NCI-H1092 treated with DMSO at 0.1 percent for 48 hours (cell line): ENCODE data around the gene RNF220.

Experiments
- DNase-seq: peaks from one replicate; lab custom pipeline; 2025; lab: John Stamatoyannopoulos, UW

RNF220 gene

DNA sequence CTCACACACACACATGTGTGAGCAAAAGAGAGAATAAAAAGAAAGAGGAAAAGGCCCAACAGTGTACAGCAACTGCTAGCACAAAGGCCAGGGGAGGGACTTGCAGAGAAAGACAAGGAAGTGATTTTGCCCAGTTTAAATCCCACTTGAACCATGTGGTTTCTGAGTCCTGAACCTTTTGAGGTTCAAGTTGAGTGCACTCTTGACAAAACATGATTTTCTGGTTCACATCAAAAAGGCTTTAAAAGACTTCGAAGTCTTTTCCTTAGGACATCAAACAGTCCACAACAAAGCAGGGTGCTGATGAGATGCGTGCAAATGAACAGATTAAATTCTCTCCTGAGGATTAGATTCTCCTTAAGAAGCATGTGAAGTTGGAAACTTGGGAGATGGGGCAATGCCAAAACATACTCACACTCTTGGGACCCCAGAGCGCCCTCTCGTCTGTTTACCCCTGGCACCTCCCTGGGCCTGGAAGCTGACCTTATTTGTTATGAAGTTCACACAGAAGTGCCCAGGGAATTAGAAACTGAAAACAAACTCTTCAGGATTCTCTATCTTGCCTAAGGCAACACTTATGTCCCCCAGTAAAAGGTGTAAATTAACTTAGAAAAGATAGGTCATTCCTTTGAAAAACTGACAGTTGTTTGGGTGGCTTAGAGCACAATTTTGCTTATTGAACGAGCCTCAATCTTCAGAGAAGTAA lies 31.5 kb downstream of the RNF220 start:
- no peak for DNase-seq

DNA sequence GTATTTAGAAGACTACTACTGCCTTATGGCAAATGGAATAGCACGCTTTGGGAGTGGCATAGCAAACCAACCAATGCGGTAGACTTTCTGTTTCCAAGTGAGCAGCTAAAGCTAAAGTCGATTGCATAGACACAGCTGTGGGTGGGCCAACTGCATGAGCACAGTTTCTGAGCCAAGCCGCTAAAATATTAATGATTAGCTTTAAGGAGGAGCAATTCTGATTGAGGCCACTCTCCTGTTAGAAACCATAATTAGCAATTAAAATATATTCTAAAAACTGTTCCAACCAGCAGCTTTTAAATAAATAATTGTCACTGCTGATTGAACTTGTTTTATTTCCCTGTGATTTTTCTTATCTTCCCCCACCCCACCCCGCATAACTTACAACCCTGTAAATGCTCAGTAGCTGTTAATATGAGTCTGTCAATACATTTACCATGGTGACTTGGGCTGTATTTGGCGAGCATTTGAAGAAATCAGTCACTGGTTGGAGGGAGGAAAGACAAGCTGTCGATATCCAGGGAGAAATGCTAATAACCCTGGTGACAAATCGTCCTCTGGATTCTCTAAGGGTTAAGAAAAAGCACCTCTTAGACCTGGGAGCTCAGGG lies 32.2 kb downstream of the RNF220 start:
- DNase-seq = no peak

DNA sequence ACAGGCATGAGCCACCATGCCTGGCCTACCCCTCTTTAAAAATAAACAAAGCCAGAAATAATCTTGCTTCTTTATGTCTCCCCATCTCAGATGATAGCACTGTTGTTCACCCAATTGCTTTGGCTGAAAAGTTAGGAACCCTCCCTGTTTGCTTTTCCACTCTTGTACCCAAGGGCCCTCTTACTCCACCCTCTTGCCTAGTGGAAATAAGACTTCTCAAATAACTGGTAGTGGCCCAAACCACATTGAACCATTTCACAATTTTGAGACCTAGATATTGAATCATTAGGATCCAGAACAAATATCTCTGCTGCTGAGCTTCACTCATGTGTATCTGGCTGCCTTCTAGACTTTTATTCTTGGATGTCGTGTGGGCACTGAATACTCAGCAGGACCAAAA lies 37.7 kb downstream of the RNF220 start:
- DNase-seq = no peak

DNA sequence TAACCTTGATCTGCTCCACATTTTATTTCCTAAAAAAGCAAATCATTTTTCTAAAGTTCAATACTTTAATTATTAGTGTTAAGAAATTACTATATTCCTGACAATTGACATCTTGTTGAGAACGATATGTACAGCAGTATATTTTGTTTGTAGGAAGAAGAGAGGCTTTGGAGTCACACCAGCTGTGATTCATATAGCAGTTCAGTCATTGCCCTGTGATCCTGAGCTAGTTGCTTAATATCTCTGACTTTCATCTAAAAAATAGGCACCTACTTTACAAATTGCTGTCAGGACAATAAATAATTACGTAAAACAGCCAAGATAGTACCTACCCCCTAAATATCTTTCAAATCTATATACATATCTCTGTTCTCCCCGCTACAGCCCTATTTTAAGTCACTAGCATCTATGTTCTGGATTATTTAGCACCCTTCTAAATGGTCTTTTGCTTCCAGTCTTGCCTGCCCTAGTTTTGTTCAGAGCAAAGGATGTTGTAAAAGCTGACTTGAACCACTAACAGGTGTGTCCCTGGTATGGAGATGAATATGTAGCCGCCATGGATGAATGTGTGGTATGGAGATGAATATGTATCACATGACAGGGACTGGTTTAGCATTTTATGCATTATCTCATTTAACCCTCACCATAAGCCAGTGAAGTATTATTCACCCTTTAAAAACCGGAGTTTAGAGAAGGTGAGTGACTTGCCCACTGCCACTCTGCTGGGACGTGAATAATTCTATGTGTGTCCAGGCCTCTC lies 42.2 kb downstream of the RNF220 start:
- DNase-seq = no peak

DNA sequence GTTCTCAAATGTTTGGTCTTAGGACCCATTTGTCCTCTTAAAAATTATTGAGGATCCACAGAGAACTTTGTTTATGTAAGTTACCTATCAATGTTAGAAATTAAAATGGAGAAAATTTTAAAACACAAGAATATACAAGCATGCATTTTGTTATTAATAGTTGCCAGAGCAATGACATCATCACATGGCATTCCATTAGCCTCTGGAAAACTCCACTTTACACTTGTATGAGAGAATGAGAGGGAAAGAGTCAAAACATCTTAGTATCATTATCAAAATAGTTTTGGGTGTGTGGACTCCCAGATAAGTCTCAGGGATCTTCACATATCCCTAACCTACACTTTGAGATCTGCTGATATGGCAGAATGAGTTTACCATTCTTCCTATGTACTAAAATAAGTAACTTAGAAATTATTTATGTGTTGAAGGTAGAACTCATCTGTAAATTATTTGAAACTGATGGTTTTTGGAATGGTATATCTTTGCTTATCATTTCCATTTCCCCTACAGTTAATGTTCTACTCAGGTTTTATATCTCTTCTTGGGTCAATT lies 48.8 kb downstream of the RNF220 start:
- no peak for DNase-seq

DNA sequence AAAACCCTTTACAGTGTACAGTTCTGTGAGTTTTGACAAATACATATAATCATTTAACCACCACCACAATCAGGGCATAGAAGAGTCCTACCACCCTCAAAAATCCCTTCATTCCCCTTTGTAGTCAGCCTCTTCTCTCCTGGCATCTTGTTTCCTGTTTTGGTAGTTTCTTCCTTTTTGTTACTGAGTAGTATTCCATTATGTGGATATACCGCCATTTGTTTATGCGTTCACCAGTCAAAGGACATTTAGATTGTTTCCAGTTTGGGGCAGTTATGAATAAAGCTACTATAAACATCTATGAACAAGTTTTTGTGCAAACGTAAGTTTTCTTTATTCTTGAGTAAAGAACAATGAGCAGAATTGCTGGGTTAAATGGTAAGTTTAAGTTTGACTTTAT lies 49.6 kb downstream of the RNF220 start:
- no peak for DNase-seq

DNA sequence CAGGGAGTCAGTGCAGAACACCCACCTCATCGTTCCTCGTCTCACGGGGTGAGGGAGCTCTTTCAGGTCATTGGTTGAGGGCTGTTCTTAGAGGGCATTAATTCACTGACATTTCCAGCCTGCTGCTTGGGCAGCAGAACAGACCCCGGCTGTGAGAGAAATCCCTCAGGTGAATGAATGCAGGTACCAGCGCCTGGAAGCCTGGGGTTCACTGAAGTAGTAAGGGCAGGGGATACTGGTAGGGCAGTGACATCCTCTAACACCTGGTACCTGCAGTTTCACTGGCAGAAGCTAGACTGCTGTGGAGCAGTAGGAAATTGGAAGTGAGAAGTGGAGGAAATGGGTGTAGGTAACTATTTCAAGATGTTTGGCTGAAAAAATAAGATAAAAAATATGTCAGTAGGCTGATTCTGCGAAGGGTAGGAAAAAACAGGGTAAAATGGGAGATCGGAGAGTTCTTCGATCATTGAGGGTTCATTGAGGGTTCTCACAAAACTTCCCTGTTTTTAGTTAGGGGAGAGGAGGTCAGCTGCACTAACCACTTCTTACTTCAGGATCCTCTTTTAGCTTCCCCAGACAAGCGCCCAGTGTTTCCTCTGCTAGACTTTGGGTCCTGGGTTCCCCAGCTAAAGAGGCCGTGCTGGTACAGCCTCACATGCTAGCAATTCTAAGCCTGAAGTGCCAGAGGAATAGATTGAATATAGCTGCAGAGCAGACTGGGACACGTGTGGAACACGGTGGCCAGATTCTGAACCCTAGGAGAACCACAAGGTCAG lies 55.2 kb downstream of the RNF220 start:
- DNase-seq = no peak

DNA sequence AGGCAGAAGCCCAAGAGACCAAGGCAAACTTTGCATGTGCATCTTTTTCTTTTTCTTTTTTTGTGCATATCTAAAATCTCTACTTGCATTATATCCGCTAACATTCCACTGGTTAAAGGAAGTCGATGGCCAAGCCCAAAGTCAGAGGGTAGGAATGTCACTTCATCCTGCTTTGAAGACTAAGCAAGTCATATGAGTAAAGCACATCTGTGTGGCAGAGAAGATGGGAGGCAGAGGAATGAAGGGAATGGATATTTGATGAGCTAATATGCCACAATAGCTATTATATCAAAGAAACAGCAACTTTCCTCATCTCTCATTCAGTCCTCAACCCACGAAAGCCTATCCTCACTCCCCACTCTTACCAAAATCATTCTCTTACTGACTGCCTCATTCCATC lies 59.3 kb downstream of the RNF220 start:
- DNase-seq = no peak

DNA sequence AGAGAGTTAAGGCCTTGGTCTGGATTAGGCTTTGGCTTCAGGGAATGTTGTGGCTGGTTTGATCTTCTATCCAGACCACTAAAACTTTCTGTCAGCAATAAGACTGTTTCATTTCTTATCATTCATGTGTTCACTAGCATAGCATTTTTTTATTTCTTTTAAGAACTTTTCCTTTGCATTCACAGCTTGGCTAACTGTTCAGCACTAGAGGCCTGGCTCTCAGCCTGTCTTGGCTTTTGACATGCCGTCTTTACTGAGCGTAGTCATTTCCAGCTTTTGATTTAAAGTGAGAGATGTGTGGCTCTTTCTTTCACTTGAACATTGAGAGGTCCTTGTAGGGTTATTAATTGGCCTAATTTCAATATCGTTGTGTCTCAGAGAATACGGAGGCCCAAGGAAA lies 62.5 kb downstream of the RNF220 start:
- DNase-seq = no peak

DNA sequence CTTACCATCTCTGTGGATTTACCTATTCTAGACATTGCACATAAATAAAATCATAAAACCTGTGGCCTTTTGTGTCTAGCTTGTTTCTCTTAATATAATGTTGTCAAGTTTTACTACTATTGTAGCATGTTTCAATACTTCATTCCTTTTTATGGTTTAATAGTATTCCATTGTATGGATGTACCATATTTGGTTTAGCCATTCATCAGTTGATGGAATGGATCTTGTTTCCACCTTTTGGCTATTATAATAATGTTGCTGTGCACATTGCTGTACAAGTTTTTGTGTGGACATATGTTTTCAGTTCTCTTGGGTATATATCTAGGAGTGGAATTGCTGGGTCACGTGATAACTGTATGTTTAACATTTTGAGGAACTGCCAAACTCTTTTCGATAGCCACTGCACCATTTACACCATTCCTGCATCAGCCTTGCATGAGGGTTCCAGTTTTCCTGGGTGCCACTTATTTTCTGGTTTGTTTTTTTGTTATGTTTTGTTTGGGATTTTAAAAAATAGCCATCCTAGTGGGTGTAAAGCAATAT lies 66.9 kb downstream of the RNF220 start:
- DNase-seq = no peak

DNA sequence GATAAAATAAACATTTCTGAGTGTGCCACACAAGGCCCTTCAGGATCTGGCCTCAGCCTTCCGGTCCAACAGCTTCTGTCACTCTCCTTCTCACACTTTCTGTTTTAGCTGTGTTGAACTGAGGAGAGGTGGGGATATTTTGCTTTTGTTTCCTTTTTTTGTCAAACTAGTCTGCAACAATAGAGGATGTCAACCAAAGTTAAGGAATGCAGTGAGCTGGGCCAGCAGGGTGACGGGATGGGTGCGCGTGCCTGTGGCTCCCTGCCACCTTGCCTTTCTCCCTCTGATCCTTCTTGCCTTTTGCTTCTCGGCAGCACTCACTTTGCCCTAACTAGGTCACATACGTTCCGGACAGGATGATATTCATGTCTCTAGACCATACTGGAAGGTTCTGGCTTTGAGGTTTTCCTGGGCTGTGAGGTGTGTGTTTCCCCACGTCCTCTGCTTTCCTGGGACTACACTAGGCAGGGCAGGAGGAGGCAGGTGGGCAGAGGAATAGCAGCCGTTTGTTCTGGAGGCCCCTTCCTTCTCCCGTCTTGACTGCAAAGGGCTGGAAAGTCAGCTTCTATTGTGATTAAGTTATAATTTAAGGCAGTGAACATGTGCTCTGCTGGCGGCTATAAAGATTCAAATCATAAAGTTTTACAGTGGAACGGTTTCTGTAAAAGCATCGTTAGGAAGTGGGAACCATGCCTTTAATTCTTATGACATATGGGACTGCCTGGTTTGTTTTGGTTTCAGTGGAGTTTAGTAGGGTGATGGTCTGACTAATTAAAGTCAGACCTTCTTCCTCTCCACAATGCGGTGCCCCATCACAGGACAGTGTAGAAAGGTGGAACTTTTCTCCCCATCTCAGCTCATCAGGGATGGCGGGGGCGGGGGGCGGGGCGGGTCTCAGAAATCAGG lies 67.8 kb downstream of the RNF220 start:
- DNase-seq = no peak

DNA sequence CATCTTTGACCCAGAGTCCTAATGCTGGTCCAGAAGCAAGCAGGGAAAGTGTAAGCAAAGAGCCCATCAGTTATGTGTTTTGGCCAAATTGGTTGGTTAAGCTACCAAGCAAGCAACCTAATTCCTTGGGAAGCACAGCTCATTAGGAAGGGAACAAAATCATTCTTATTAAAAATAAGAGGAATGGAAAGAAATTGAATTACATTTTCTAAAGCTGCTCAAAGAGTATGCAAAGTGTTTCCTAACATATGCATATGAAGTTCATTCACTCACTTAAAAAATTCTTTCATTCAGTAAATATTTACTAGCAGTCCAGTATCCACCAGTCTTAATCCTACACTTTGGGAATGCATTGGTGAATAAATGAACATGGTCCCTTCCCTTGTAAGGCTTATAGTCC lies 71.8 kb downstream of the RNF220 start:
- DNase-seq = no peak

DNA sequence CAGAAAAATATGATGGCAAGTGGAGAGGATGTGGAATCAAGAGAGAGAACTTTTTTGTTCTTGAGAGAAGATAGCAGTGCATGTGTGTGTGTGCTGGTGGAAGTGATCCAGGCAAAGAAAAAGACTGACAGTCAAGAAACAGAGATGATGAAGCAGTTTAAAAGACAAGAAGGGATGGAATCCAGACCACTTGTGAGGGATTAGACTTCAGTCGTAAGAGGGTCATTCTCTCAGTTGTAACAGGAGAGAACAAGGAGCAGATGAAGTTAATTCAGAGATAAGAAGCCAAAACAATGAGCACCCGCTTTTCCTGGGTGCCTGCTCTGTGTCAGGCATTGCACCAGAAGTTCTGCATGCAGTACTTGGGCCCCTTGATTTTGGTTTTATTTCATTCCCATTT lies 76.6 kb downstream of the RNF220 start:
- DNase-seq = no peak

DNA sequence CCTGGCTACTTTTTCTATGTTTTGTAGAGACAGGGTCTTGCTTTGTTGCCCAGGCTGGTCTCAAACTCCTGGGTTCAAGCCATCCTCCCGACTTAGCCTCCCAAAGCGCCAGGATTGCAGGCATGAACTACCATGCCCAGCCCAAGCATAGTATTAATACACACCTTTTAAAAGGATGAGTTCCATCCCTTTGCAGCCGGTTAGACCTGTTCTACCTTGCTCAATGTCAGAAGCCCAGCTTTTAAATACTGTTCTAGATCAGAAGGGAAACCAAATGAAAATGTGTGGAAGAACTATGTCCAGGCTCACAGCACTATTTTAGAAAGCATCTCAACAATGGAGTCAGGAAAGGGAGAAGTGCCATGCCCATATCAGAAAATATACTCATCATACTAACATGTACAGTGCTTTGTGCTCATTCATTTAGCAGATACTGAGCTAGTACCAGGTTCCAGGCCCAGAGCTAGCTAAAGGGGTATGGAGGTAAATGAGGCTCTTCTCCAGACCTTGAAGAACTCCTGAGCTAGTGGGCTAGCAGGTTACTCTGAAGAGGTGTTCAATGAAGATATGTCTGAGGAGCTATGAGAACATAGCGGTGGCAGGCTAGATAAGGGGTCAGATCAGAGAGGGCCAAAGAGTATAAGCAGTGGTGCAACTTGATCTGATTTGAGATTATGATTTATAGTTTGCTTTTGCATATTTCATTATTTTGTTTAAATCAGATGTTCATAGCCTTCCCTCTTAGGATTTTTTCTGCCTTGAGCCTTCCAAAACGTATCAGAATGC lies 78.2 kb downstream of the RNF220 start:
- DNase-seq = no peak

DNA sequence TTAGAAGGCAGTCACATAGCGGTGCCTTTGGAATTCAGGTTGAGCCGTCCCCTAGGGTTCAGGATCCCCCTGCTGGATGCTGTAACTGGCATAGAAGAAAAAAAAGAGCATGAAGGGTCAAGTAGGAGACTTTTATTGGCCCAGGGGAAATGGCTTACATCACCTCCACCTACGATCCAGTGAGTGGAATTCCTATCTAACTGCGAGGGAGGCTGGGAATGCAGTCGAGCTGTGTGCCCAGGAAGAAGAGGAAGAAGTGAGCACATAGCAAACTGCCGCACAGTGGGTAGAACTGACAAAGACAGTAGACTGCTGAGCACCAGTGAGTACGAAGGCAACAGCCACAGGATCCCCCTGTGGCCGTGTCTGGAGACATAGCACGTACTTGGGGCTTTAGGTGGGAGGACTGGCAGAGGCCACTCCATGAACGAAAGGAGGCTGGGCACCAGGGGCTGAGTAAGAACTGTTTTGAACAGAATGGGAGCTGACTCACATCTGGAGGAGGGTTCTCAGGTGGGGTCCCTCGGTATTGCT lies 79.2 kb downstream of the RNF220 start:
- DNase-seq = no peak

DNA sequence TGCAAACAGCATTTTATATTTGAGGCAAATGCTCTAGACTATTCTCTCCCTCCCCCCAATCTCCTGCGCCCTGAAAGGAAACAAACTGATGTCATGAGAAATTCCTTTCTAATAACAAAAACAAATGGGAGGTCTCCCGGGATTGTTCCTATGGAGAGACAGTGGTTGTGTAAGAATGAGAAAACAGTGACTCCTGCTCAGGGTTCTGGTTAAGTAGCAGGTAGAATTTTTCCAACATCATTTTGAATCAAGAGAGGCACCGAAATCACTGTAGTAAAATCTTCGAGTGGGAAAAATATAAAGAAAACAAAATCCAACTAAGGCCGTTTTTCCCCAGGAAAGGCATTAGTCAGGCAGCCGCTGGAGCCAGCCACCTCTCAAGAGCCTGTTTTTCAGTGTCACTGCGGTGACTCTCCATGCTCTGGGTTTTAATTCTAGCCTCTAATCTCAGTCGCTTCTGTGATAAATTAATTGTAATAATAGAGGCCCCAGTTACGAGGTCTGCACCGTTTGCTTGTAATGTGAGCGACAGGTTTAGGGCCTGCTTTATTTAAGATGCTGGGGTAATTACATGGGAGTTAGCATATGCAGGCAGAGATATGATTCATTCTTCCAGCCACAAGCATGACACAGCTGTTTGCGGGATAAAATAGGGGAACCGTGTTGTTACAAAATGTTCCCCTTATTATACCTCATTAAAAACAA lies 80.3 kb downstream of the RNF220 start:
- no peak for DNase-seq

DNA sequence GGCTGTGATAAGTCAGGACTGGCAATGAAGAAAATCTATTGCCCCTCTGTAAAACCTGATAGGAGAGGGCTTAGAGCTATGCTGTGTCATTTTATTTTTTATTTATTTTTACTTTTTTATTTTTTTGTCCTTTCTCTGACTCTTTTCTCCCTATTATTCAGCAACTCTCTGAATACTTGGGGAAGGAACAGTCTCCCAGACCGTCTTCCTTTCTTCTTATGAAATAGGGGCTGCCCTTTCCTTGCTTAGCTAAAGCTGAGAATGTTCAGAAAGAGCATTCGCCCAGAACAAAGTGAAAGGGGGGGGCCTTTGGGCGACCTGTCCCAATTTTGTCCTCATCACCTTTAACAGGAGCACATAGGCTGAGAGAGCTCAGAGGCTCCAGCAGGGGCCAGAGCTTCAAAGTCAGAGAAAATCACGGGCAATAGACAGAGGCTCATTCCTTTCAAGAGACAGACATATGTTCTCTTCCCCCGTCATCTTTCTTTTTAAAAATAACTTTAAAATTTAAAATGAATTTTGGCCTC lies 80.9 kb downstream of the RNF220 start:
- no peak for DNase-seq

DNA sequence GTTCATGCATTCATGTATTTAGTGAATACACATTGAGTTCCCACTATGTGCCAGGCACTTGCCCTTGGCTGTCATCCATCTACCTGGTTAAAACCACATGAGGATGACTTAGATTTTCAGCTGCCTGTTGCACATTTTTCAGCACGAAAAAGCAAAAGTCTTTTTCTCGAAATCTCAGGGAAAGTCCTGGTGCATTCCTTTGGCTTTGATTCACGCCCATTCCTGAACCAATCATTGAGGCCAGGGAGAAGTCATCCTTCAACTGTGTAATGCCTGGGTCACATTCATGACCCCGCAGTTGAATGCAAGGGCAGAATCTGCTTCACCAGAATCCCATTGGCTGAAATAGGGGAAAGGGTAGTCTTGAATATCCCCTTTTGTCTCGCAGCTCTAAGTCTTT lies 84.4 kb downstream of the RNF220 start:
- DNase-seq = no peak
